WTC11 (cell line): ENCODE data around the gene KCNC4. TPM values are rescaled to one million over a fixed set of nuclear protein-coding genes. Genes with fewer than 3 reads are reported as not detected.

ENCODE experiments used
- ATAC-seq: fragments of 200-7000 bp; cut with Tn5 transposase; 2 replicates; pipeline ENCODE4 v1.10.0; 2021; ENCODE audit warnings: mild to moderate bottlenecking, moderate library complexity
- CTCF ChIA-PET: fragments of 300-600 bp; sonication (Branson Sonifier 250); formaldehyde crosslinking; loops from one replicate; lab custom pipeline; 2021; ENCODE audit warnings: antibody characterized with exemption; lab: Charles Lee
- POLR2A ChIA-PET: fragments of 350-600 bp; sonication (Branson Sonifier 250); formaldehyde crosslinking; loops from one replicate; lab custom pipeline; 2021; ENCODE audit warnings: antibody characterized with exemption; lab: Charles Lee
- DNase-seq: peaks from one replicate; pipeline ENCODE4 v3.0.0; 2021; ENCODE audit warnings: low spot score
- H3K27ac Mint-ChIP-seq: 2 replicates; pipeline ENCODE4 v1.8.0; 2021; ENCODE audit warnings: mixed read lengths
- H3K27me3 Mint-ChIP-seq: 2 replicates; pipeline ENCODE4 v1.8.0; 2021; ENCODE audit warnings: low read depth, mild to moderate bottlenecking, moderate library complexity, mixed read lengths
- H3K36me3 Mint-ChIP-seq: 2 replicates; pipeline ENCODE4 v1.8.0; 2021; ENCODE audit warnings: mixed read lengths
- H3K4me1 Mint-ChIP-seq: 2 replicates; pipeline ENCODE4 v1.8.0; 2022; ENCODE audit warnings: mixed read lengths
- H3K4me3 Mint-ChIP-seq: 2 replicates; pipeline ENCODE4 v1.8.0; 2021; ENCODE audit warnings: mild to moderate bottlenecking, moderate library complexity, mixed read lengths
- H3K9me3 Mint-ChIP-seq: 2 replicates; pipeline ENCODE4 v1.8.0; 2021; ENCODE audit warnings: mixed read lengths
- ARID4B ChIP-seq: sonication (generic); formaldehyde crosslinking; IDR thresholded peaks from 2 replicates; pipeline ENCODE4 v1.8.0; 2023; ENCODE audit warnings: missing genetic modification reagents, mild to moderate bottlenecking, borderline replicate concordance
- ATF1 ChIP-seq: sonication (generic); formaldehyde crosslinking; IDR thresholded peaks from 2 replicates; pipeline ENCODE4 v1.8.1; 2023; ENCODE audit warnings: mild to moderate bottlenecking, moderate library complexity, missing genetic modification reagents
- ATF6 ChIP-seq: sonication (generic); formaldehyde crosslinking; IDR thresholded peaks from 2 replicates; pipeline ENCODE4 v1.8.1; 2023; ENCODE audit warnings: mild to moderate bottlenecking, missing genetic modification reagents
- CREM ChIP-seq: sonication (generic); formaldehyde crosslinking; IDR thresholded peaks from 2 replicates; pipeline ENCODE4 v1.8.1; 2022; ENCODE audit warnings: mild to moderate bottlenecking, missing genetic modification reagents, moderate library complexity
- CTCF ChIP-seq: fragments of 200-600 bp; IDR thresholded peaks from 2 replicates; pipeline ENCODE4 v1.8.0; 2022; ENCODE audit warnings: antibody characterized with exemption
- E2F5 ChIP-seq: sonication (generic); formaldehyde crosslinking; IDR thresholded peaks from 2 replicates; pipeline ENCODE4 v1.8.1; 2022; ENCODE audit warnings: mild to moderate bottlenecking, moderate library complexity, missing genetic modification reagents
- FOXP1 ChIP-seq: sonication (generic); formaldehyde crosslinking; IDR thresholded peaks from 2 replicates; pipeline ENCODE4 v1.8.0; 2022; ENCODE audit warnings: missing genetic modification reagents, mild to moderate bottlenecking, moderate library complexity, borderline replicate concordance
- JUN ChIP-seq: sonication (generic); formaldehyde crosslinking; IDR thresholded peaks from 2 replicates; pipeline ENCODE4 v1.8.0; 2023; ENCODE audit warnings: mild to moderate bottlenecking, missing genetic modification reagents
- NR2C2 ChIP-seq: sonication (generic); formaldehyde crosslinking; IDR thresholded peaks from 2 replicates; pipeline ENCODE4 v1.8.0; 2022; ENCODE audit warnings: mild to moderate bottlenecking, missing genetic modification reagents
- NR3C1 ChIP-seq: sonication (generic); formaldehyde crosslinking; conservative IDR thresholded peaks from 2 replicates; pipeline ENCODE4 v1.8.1; 2023; ENCODE audit warnings: low read depth, mild to moderate bottlenecking, missing genetic modification reagents
- PRDM15 ChIP-seq: sonication (generic); formaldehyde crosslinking; IDR thresholded peaks from 2 replicates; pipeline ENCODE4 v1.8.0; 2022; ENCODE audit warnings: missing genetic modification reagents
- PREB ChIP-seq: sonication (generic); formaldehyde crosslinking; IDR thresholded peaks from 2 replicates; pipeline ENCODE4 v1.8.1; 2022; ENCODE audit warnings: mild to moderate bottlenecking, missing genetic modification reagents, moderate library complexity, borderline replicate concordance
- RORB ChIP-seq: fragments of 250-450 bp; sonication (Bioruptor Pico); IDR thresholded peaks from 2 replicates; pipeline ENCODE4 v1.9.0; 2021; ENCODE audit warnings: mild to moderate bottlenecking
- SMAD3 ChIP-seq: sonication (generic); formaldehyde crosslinking; IDR thresholded peaks from 2 replicates; pipeline ENCODE4 v1.8.0; 2022; ENCODE audit warnings: missing genetic modification reagents, mild to moderate bottlenecking, borderline replicate concordance
- TEAD4 ChIP-seq: sonication (generic); formaldehyde crosslinking; IDR thresholded peaks from 2 replicates; pipeline ENCODE4 v1.8.0; 2022; ENCODE audit warnings: mild to moderate bottlenecking, missing genetic modification reagents
- ZBTB21 ChIP-seq: sonication (generic); formaldehyde crosslinking; IDR thresholded peaks from 2 replicates; pipeline ENCODE4 v1.8.1; 2023; ENCODE audit warnings: mild to moderate bottlenecking, missing genetic modification reagents, borderline replicate concordance
- ZNF219 ChIP-seq: sonication (generic); formaldehyde crosslinking; IDR thresholded peaks from 2 replicates; pipeline ENCODE4 v1.8.0; 2023; ENCODE audit warnings: missing genetic modification reagents, mild to moderate bottlenecking, borderline replicate concordance
- ZNF232 ChIP-seq: sonication (generic); formaldehyde crosslinking; IDR thresholded peaks from 2 replicates; pipeline ENCODE4 v1.8.0; 2022; ENCODE audit warnings: mild to moderate bottlenecking, missing genetic modification reagents
- ZNF281 ChIP-seq: sonication (generic); formaldehyde crosslinking; IDR thresholded peaks from 2 replicates; pipeline ENCODE4 v1.8.0; 2023; ENCODE audit warnings: mild to moderate bottlenecking, missing genetic modification reagents
- ZNF416 ChIP-seq: fragments of 250-450 bp; sonication (Bioruptor Pico); IDR thresholded peaks from 2 replicates; pipeline ENCODE4 v1.9.0; 2021; ENCODE audit warnings: mild to moderate bottlenecking, inconsistent platforms
- total RNA-seq: library from RNA; stranded (reverse); gene quantifications from 3 replicates; pipeline ENCODE4 v1.2.3, GENCODE V29; 2021

Gene KCNC4
- total RNA-seq, 1 experiment from 2014 or later = 19.9 TPM

- no peak for TF ChIP-seq NR3C1
These were observed 11.4 kb upstream of the KCNC4 start (continued) for GRCh38 chr1:110198746-110199145.

- ChIA-PET CTCF (interaction anchor here (0.7 to 5.7 kb wide), 7 partner anchors 94 to 296 kb away, joined by 4 to 77 read pairs (median 6); no protein-coding TSS in a partner anchor), POLR2A (no interaction called here)
- H3K9me3 Mint-ChIP-seq = no peaks in the 10 kb centered on the region
- no peaks in the 10 kb centered on the region for H3K27me3 Mint-ChIP-seq
- no peak for DNase-seq
- peaks cover 6% of the 10 kb centered on the region; the same call in 1 of the 2 replicates for H3K4me1 Mint-ChIP-seq
- H3K4me3 Mint-ChIP-seq = no peak overlapping the region
- no peak overlapping the region for H3K27ac Mint-ChIP-seq
- no peaks in the 10 kb centered on the region for H3K36me3 Mint-ChIP-seq
- ATAC-seq = no peak
- TF ChIP-seq JUN (CRISPR knock-in tag) (no peak), ZBTB21 (CRISPR knock-in tag) (no peak), CREM (CRISPR knock-in tag) (no peak), CTCF (no peak), ZNF281 (CRISPR knock-in tag) (no peak), NR2C2 (CRISPR knock-in tag) (no peak), RORB (CRISPR knock-in tag) (no peak), ZNF416 (no peak), SMAD3 (CRISPR knock-in tag) (no peak), ATF6 (CRISPR knock-in tag) (no peak), ARID4B (CRISPR knock-in tag) (no peak), ZNF232 (CRISPR knock-in tag) (no peak), ATF1 (no peak), FOXP1 (no peak), PREB (CRISPR knock-in tag) (no peak), ZNF219 (no peak), TEAD4 (no peak), E2F5 (no peak), PRDM15 (CRISPR knock-in tag) (no peak)
These were observed 9.9 kb upstream of the KCNC4 start for GRCh38 chr1:110200190-110200589.
